Heart left ventricle (tissue), 13 donors: Measurements from ENCODE around the gene TENM3.

ENCODE experiments used
- POLR2A ChIP-seq, 2 donors: fragments of 450-650 bp; IDR thresholded peaks; one replicate each; pipeline ENCODE4 v1.6.1; 2017; ENCODE audit warnings: antibody characterized with exemption in 2 of 2, mild to moderate bottlenecking in 2 of 2, moderate library complexity in 2 of 2
- TF ChIP-seq, protein P1 (sequence below), 12 donors: fragments of 200-600 bp; sonication (generic) in 4 of 12; IDR thresholded peaks; one replicate each; pipeline versions ENCODE4 v1.5.0 to v1.8.0; 2018 to 2022; ENCODE audit warnings: antibody characterized with exemption in 12 of 12, mild to moderate bottlenecking in 5 of 12
- donor health status: ischemic (EF 13 %, LVEDD 7.1; RV severe dilation, severe dysfunction).
- donor health status: DM: no; HTN: yes; CAD: no.
- donor health status: DM: no; HTN: no; CAD: no.
- donor health status: ischemic (EF 25% LVEDD 6.9; RV normal size, moderate dysfunction).
- donor health status: ischemic (EF 25% LVEDD 5.7; RV mildly dilated, moderate dysfunction).
- donor health status: ischemic (EF 35%, LVEDD 5.7; RV mildly dilated, moderate dysfunction).
- donor health status: nonischemic (EF 11% LVEDD 7.7; RV severe dilation, severe dysfunction).
- donor health status: DM: yes; HTN: yes; CAD: no.
- donor health status: PGD.
- donor health status: ischemic (EF 29% LVEDD 5.4; RV normal size, mild dysfunction).
- donor health status: nonischemic (EF 23%, LVEDD 6.1; RV moderate dilation, normal function).

DNA sequence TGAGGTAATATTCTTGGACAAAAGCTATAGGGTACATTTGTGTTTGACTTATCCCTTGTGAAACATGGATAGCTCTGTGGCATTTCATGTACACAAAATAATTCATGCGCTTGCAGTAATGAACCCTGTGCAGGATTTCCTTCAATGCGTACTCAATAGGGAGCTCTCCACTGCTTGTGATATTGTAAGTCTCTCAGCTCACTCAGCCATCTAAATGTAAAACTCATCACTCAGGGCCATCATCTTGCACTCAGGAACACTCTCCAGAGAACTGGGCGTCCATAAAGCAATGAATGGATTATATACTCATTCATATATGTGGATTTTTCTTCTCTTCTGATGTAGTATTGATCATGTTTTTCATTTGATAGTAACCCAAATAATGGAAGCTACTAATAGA lies 385.9 kb downstream of the TENM3 start:
- TF ChIP-seq, protein P1, sequence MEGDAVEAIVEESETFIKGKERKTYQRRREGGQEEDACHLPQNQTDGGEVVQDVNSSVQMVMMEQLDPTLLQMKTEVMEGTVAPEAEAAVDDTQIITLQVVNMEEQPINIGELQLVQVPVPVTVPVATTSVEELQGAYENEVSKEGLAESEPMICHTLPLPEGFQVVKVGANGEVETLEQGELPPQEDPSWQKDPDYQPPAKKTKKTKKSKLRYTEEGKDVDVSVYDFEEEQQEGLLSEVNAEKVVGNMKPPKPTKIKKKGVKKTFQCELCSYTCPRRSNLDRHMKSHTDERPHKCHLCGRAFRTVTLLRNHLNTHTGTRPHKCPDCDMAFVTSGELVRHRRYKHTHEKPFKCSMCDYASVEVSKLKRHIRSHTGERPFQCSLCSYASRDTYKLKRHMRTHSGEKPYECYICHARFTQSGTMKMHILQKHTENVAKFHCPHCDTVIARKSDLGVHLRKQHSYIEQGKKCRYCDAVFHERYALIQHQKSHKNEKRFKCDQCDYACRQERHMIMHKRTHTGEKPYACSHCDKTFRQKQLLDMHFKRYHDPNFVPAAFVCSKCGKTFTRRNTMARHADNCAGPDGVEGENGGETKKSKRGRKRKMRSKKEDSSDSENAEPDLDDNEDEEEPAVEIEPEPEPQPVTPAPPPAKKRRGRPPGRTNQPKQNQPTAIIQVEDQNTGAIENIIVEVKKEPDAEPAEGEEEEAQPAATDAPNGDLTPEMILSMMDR (IDR thresholded peaks at IDR 0.05), result no peak
- TF ChIP-seq POLR2A (IDR thresholded peaks at IDR 0.05), result no peak
